IPS-18c (cell line): ENCODE results near the gene BCHE.
"Not testable (repeated sequence)": the region's sequence is repeated elsewhere in the genome, so short reads cannot be mapped to it uniquely, and the experiment has no call there.

ENCODE experiments used
- H3K4me3 ChIP-seq: 2 replicates; pipeline ENCODE4 v1.7.0; 2013; ENCODE audit warnings: low read depth, mild to moderate bottlenecking, low read length, moderate library complexity; ENCODE audit not compliant: insufficient read depth
- H3K9me3 ChIP-seq: one replicate; pipeline ENCODE4 v1.6.1; 2013; ENCODE audit warnings: mild to moderate bottlenecking, low read length, moderate library complexity; ENCODE audit not compliant: control insufficient read depth, insufficient read depth

The BCHE gene

GRCh38 chr3:165830746-165831145, 6.5 kb downstream of the BCHE start:
- Histone ChIP-seq H3K4me3 (no peak overlapping the region), H3K9me3 (no peaks in the 10 kb centered on the region)

- Histone ChIP-seq H3K4me3 (no peak overlapping the region), H3K9me3 (no peaks in the 10 kb centered on the region)
These were observed 9.3 kb downstream of the BCHE start for GRCh38 chr3:165827883-165828282.

GRCh38 chr3:165827233-165827632, 10.0 kb downstream of the BCHE start:
- no peaks in the 10 kb centered on the region for H3K9me3 ChIP-seq
- no peak overlapping the region for H3K4me3 ChIP-seq

- H3K9me3 ChIP-seq, result no peaks in the 10 kb centered on the region
- no peak overlapping the region for H3K4me3 ChIP-seq
These were observed 16.5 kb downstream of the BCHE start for GRCh38 chr3:165820671-165821123.

- Histone ChIP-seq H3K4me3 (no peak overlapping the region), H3K9me3 (no peaks in the 10 kb centered on the region)
These were observed 20.0 kb downstream of the BCHE start for GRCh38 chr3:165817160-165817709.

DNA sequence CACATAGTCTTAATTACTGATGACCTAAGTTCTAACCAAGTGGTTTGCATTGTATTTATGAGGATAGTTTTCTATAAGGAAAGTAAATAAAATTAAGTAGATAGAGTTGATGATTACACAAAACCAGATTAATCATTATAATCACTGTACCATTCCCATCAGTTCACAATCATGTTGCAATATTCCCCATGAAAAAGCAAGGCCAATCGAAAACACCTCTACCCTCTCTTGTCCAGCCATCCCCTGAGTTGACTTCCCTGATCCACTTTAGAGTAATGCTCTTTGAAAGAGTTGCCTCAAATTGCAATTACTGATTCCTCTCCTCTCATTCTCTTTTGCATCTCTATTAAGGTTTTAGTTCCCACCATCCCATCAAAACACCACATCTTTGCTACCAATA, 21.0 kb downstream of the BCHE start:
- no peaks in the 10 kb centered on the region for H3K9me3 ChIP-seq
- H3K4me3 ChIP-seq, result no peak overlapping the region

- H3K9me3 ChIP-seq, result no peaks in the 10 kb centered on the region
- no peak overlapping the region for H3K4me3 ChIP-seq
These were observed 21.5 kb downstream of the BCHE start for GRCh38 chr3:165815682-165816081.

DNA sequence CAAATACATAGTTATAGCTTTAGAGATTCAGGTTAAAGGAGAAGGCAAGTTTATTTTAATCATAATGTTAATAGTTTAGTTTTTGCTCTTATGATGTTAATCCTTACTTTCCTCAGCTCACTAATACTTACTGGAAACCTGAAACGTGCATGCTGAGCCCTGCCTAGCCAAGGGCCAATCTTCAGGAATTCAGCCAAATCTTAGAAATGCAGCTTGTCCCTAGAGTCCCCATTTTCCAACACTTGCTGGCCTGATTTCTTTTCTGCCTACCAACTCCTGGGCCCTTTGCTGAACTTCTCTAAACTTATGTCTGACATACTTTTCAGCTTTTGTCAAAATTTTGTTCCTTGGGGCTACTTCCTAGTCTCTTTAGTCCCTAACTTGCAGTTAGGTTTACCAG, 22.8 kb downstream of the BCHE start:
- Histone ChIP-seq H3K4me3 (no peak overlapping the region), H3K9me3 (no peaks in the 10 kb centered on the region)

- H3K9me3 ChIP-seq, H3K4me3 ChIP-seq: not testable (repeated sequence)
These were observed 29.3 kb downstream of the BCHE start for GRCh38 chr3:165807937-165808336.

DNA sequence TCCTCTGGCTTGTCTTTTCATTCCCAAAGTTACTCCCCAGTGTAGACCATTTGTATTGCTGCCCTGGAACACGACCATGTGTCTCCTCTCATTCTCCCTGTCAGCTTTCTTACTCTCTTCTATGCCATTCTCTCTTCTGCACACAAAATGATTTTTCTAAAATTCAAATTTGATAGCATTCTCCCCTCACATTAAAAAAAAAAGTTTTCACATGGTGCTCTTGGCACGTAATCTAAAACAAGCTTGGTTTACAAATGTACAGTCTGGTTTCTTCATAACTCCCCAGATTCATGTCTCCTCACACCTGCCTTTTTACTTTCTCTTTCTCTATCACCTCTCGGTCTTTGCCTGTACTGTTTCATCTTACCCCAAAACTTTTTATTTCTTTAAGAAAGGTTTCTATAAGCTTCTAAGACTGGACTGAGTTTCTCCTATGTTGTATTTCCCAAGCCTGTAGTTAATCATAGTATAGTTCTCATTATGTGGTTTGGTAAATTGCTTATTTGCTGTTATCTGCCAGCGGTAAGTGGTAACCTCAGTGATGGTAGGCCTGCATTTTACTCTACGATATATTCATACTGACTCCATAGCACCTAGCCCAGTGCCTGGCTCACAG, 31.2 kb downstream of the BCHE start:
- no peaks in the 10 kb centered on the region for H3K9me3 ChIP-seq
- H3K4me3 ChIP-seq, result no peak overlapping the region

- Histone ChIP-seq H3K4me3 (no peak overlapping the region), H3K9me3 (no peaks in the 10 kb centered on the region)
These were observed 33.8 kb downstream of the BCHE start for GRCh38 chr3:165803471-165803870.

GRCh38 chr3:165800970-165801369, 36.3 kb downstream of the BCHE start:
- Histone ChIP-seq H3K4me3 (no peak overlapping the region), H3K9me3 (no peaks in the 10 kb centered on the region)

DNA sequence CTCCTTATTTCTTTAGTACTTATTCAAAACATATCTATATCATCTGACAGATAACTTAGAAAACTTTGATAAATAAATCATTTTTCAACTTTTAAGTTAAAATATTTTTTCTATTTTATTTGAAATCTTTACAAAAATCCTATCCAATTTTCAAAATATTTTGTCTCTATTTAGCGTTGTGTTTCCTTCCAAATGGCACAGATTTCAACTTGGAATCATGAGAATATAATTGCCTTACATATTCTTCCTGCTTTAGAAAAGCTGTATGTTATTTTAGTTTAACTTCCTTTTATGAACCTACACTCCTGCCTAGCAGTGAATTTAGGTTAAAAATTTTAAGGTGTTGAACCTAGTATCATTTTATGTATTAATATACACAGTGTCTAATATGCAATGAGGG, 38.2 kb downstream of the BCHE start:
- H3K9me3 ChIP-seq, result no peaks in the 10 kb centered on the region

GRCh38 chr3:165797551-165797950, 39.7 kb downstream of the BCHE start:
- Histone ChIP-seq H3K4me3 (no peak overlapping the region), H3K9me3 (no peaks in the 10 kb centered on the region)

More for the DNA sequence above, 38.2 kb downstream of the BCHE start:
- H3K4me3 ChIP-seq, result no peak overlapping the region

DNA sequence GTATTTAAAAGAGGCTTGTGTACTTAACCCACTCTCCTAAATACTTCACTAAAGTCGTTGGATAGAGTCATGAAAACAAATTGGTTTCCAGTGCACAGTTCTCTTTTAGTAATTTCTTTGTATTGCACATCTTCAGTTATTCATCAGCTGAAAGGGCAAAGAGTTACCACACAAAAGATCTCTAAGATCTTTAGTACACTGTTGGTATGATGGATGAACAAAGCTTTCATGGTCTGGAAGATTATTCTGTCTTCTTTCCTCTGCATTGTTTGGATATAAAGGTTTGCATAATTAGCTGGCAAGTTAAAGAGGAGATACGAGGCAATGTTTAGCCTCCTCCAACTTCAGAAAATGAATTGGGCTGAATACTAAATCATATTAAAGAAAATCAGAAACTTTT, 40.5 kb downstream of the BCHE start:
- no peak overlapping the region for H3K4me3 ChIP-seq
- H3K9me3 ChIP-seq, result no peaks in the 10 kb centered on the region

- Histone ChIP-seq H3K9me3 (no peaks in the 10 kb centered on the region), H3K4me3 (no peak overlapping the region)
These were observed 48.7 kb downstream of the BCHE start for GRCh38 chr3:165788531-165788930.

DNA sequence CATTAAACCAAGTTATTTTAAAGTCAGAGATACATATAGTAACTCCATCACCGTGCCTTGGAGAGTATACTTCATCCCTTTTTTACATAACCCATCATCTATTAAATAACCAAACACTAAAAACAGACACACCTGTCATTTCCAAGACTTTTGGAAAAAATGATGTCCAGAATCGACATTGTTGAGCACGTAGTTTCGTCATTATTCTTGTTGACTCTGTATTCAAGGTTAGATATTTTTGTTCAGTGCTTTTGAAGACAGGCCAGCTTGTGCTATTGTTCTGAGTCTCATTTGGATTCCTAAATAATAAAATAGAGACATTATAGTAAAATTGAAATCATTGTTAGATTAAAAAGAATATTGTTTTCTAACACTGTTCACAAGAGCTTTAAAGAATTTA, 51.2 kb downstream of the BCHE start:
- no peak overlapping the region for H3K4me3 ChIP-seq
- H3K9me3 ChIP-seq, result no peaks in the 10 kb centered on the region

DNA sequence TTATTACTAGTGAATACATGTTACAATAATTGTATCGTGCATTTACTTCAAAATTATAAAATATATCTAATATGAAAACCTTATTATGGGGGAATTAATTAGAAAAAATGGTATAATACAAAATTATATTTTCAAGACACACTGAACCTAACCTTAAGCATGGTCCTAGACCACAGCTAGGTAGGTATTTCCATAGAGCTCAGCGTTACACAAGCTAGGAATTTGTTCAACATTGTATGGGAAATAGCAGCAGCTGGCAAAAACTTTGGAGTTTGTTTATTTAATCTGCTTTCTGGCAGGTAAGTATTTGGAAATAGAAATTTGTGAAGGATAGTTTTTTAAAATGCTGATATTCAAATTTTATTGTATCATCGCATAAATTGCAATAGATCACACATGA, 52.9 kb downstream of the BCHE start:
- H3K4me3 ChIP-seq, result no peak overlapping the region
- no peaks in the 10 kb centered on the region for H3K9me3 ChIP-seq

GRCh38 chr3:165783383-165783782, 53.8 kb downstream of the BCHE start:
- no peaks in the 10 kb centered on the region for H3K9me3 ChIP-seq
- no peak overlapping the region for H3K4me3 ChIP-seq
